ENCODE data around the gene DENND5A. TPM values are rescaled to one million over a fixed set of nuclear protein-coding genes. Genes with fewer than 3 reads are reported as not detected.

DENND5A gene
- total and polyA plus RNA-seq, 10 of the 15 experiments (the other 5 are each of a cell fraction or from before 2014, with no cell fraction given) = 15.6 to 157 (median 85.1) TPM

- TF ChIP-seq CUX1 (IDR thresholded peaks at IDR 0.05; ENCODE audit: insufficient replicate concordance, low read depth, low read length) = peak; percentile 26
- TF ChIP-seq ZBED1 (IDR thresholded peaks at IDR 0.05; ENCODE audit: borderline replicate concordance) = no peak
- no peak for TF ChIP-seq CTCF (IDR thresholded peaks at IDR 0.05 in 2 of 3, conservative IDR thresholded peaks at IDR 0.05 in 1 of 3; ENCODE audit: control insufficient read depth in 2 of 3, extremely low read depth in 1 of 3, insufficient read depth in 1 of 3, low read depth in 3 of 3, low read length in 3 of 3)
- TF ChIP-seq ZNF217 (IDR thresholded peaks at IDR 0.05) = no peak
- TF ChIP-seq PRDM15 (CRISPR knock-in tag; IDR thresholded peaks at IDR 0.05) = no peak
- peak; percentile 57 for TF ChIP-seq BRCA1 (IDR thresholded peaks at IDR 0.05; ENCODE audit: low read depth, low read length)
- TF ChIP-seq JUNB (IDR thresholded peaks at IDR 0.05) = peak; percentile 20; the same call in 1 of the 2 replicates
- TF ChIP-seq SMAD5 (IDR thresholded peaks at IDR 0.05; ENCODE audit: low read depth) = peak; percentile 43; the same call in 1 of the 2 replicates
- no peak for TF ChIP-seq RB1 (IDR thresholded peaks at IDR 0.05; ENCODE audit: borderline replicate concordance)
- TF ChIP-seq HDAC6 (IDR thresholded peaks at IDR 0.05; ENCODE audit: unreplicated experiment) = peak; percentile 33
- TF ChIP-seq STAT3 (IDR thresholded peaks at IDR 0.05; ENCODE audit: low read depth, low read length) = no peak
- peak; percentile 77 for TF ChIP-seq SP1 (IDR thresholded peaks at IDR 0.05; ENCODE audit: low read depth, low read length)
- TF ChIP-seq SMC3 (IDR thresholded peaks at IDR 0.05; ENCODE audit: borderline replicate concordance, low read length) = no peak
- TF ChIP-seq MAX (IDR thresholded peaks at IDR 0.05; ENCODE audit: low read depth, low read length) = peak; percentile 51; the same call in 1 of the 2 replicates
- no peak for TF ChIP-seq ZNF207 (IDR thresholded peaks at IDR 0.05; ENCODE audit: borderline replicate concordance)
- no peak for TF ChIP-seq ZNF384 (IDR thresholded peaks at IDR 0.05; ENCODE audit: borderline replicate concordance, low read depth, low read length)
- no peak for TF ChIP-seq CHD1 (IDR thresholded peaks at IDR 0.05; ENCODE audit: low read depth, low read length)
- TF ChIP-seq BCL11A (IDR thresholded peaks at IDR 0.05; ENCODE audit: low read depth, low read length) = no peak
- peak; percentile 44; the same call in 1 of the 2 replicates for TF ChIP-seq HCFC1 (IDR thresholded peaks at IDR 0.05; ENCODE audit: low read length)
- TF ChIP-seq DPF2 (IDR thresholded peaks at IDR 0.05) = peak; percentile 72
Measured at GRCh38 chr11:9314291-9315077, 49.3 kb upstream of the DENND5A start, which contains the start of gene TMEM41B (continued).
